Measurements from ENCODE around the gene PDZK1IP1. TPM values are rescaled to one million over a fixed set of nuclear protein-coding genes. Genes with fewer than 3 reads are reported as not detected.
"Not testable (repeated sequence)": the region's sequence is repeated elsewhere in the genome, so short reads cannot be mapped to it uniquely, and the experiment has no call there.

Gene PDZK1IP1
- polyA plus RNA-seq, 4 donors, result 41.9 to 52.3 (median 49.8) TPM

GRCh38 chr1:47147047-47147785 lies 42.6 kb downstream of the PDZK1IP1 start:
- DNase-seq (ENCODE audit: low read depth in 4 of 4, low spot score in 2 of 4), result no peak

- DNase-seq (ENCODE audit: low read depth in 4 of 4, low spot score in 2 of 4), result not testable (repeated sequence)
These were observed 43.3 kb downstream of the PDZK1IP1 start for GRCh38 chr1:47146495-47146894.

GRCh38 chr1:47143654-47144053 lies 46.2 kb downstream of the PDZK1IP1 start:
- DNase-seq (ENCODE audit: low read depth in 4 of 4, low spot score in 2 of 4), result not testable (repeated sequence)

GRCh38 chr1:47140358-47140757 lies 49.5 kb downstream of the PDZK1IP1 start:
- not testable (repeated sequence) for DNase-seq (ENCODE audit: low read depth in 4 of 4, low spot score in 2 of 4)

- no peak for DNase-seq (ENCODE audit: low read depth in 4 of 4, low spot score in 2 of 4)
These were observed 51.8 kb downstream of the PDZK1IP1 start for GRCh38 chr1:47137925-47138615.

- DNase-seq (ENCODE audit: low read depth in 4 of 4, low spot score in 2 of 4), result no peak
These were observed 52.6 kb downstream of the PDZK1IP1 start, which contains the start of gene CYP4A22 for GRCh38 chr1:47137198-47137597. Gene CYP4A22 (plus strand): TSS chr1:47137441. CDS start chr1:47137486, 45 bp downstream.

Other genes with a start within 250 kb of the PDZK1IP1 start
- 10 to 100 TPM; 29.0 to 64.5 (median 46.9) TPM for gene CYP4A11, start 248.6 kb downstream of the PDZK1IP1 start, polyA plus RNA-seq (ENCODE audit: insufficient read length in 4 of 4)
- 10 to 100 TPM in 2 of 4 donors, 1 to 10 TPM in 2; 8.4 to 12.1 (median 10.7) TPM for gene CYP4X1, start 166.4 kb downstream of the PDZK1IP1 start, polyA plus RNA-seq (ENCODE audit: insufficient read length in 4 of 4)
- gene CYP4Z1, start 122.8 kb downstream of the PDZK1IP1 start, polyA plus RNA-seq (ENCODE audit: insufficient read length in 4 of 4), result under 1 TPM; 0.24 to 0.66 (median 0.35) TPM
- gene CYP4A22, start 52.6 kb downstream of the PDZK1IP1 start, polyA plus RNA-seq (ENCODE audit: insufficient read length in 4 of 4), result 1 to 10 TPM; 4.8 to 8.5 (median 6.4) TPM
- gene TAL1, start 42.2 kb upstream of the PDZK1IP1 start, polyA plus RNA-seq (ENCODE audit: insufficient read length in 4 of 4), result 1 to 10 TPM; 4.8 to 5.5 (median 5.2) TPM
- 10 to 100 TPM in 1 of 4 donors, 1 to 10 TPM in 3; 8.3 to 10.3 (median 8.9) TPM for gene STIL, start 124.1 kb upstream of the PDZK1IP1 start, polyA plus RNA-seq (ENCODE audit: insufficient read length in 4 of 4)
- 10 to 100 TPM; 66.2 to 86.0 (median 71.0) TPM for gene CMPK1, start 143.8 kb upstream of the PDZK1IP1 start, polyA plus RNA-seq (ENCODE audit: insufficient read length in 4 of 4)
- gene FOXE3, start 226.2 kb upstream of the PDZK1IP1 start, polyA plus RNA-seq (ENCODE audit: insufficient read length in 4 of 4), result under 1 TPM; 0.07 to 0.45 (median 0.21) TPM
- gene FOXD2, start 248.0 kb upstream of the PDZK1IP1 start, polyA plus RNA-seq (ENCODE audit: insufficient read length in 4 of 4), result 1 to 10 TPM; 4.7 to 9.5 (median 8.2) TPM